ENCODE results near the gene DOCK1.

GRCh38 chr10:127463548-127463947, 558.3 kb downstream of the DOCK1 start:
- TF ChIP-seq CTCF (IDR thresholded peaks at IDR 0.05) = no peak
- no peak for TF ChIP-seq POLR2AphosphoS5 (IDR thresholded peaks at IDR 0.05)
- no peak for TF ChIP-seq EP300 (IDR thresholded peaks at IDR 0.05)
- no peak for TF ChIP-seq POLR2A (IDR thresholded peaks at IDR 0.05)
